H1 (cell line): Measurements from ENCODE around the gene LY6G5C. TPM values are rescaled to one million over a fixed set of nuclear protein-coding genes. Genes with fewer than 3 reads are reported as not detected.

Experiments used
- CTCF ChIA-PET: fragments of 300-600 bp; sonication (Branson Sonifier 250); formaldehyde crosslinking; loops from one replicate; lab custom pipeline; 2021; ENCODE audit not compliant: partially characterized antibody; lab: Charles Lee
- POLR2A ChIA-PET: fragments of 300-600 bp; sonication (Branson Sonifier 250); formaldehyde crosslinking; loops from one replicate; lab custom pipeline; 2021; ENCODE audit warnings: inconsistent platforms; ENCODE audit not compliant: partially characterized antibody; lab: Charles Lee
- DNase-seq, 2 experiments: peaks; one replicate each; pipeline versions ENCODE4 v3.0.0 to v3.0.0-alpha.2; 2010 to 2022; ENCODE audit warnings: low spot score in 2 of 2, low read depth in 1 of 2, mixed read lengths in 1 of 2
- FAIRE-seq: peaks from 2 replicates; lab custom pipeline; 2011; peaks lifted over from hg19 to GRCh38; lab: Jason Lieb, UNC
- H2AFZ ChIP-seq: 2 replicates; pipeline ENCODE4 v1.8.1; 2012; ENCODE audit warnings: low read length, inconsistent platforms
- H2AK5ac ChIP-seq: 2 replicates; pipeline ENCODE4 v1.6.1; 2013; ENCODE audit warnings: low read depth, low read length
- H2BK120ac ChIP-seq: replicated peaks from 2 replicates; pipeline ENCODE3; 2013; ENCODE audit warnings: low read depth, low read length, inconsistent platforms
- H2BK12ac ChIP-seq: 2 replicates; pipeline ENCODE4 v1.6.1; 2013; ENCODE audit warnings: low read depth, low read length
- H2BK15ac ChIP-seq: 2 replicates; pipeline ENCODE4 v1.6.1; 2013; ENCODE audit warnings: low read length
- H2BK20ac ChIP-seq: 2 replicates; pipeline ENCODE4 v1.6.1; 2013; ENCODE audit warnings: low read length
- H2BK5ac ChIP-seq: 2 replicates; pipeline ENCODE4 v1.6.1; 2013; ENCODE audit warnings: low read depth, low read length
- H3K14ac ChIP-seq: 2 replicates; pipeline ENCODE4 v1.6.1; 2013; ENCODE audit warnings: inconsistent platforms; ENCODE audit not compliant: insufficient read length
- H3K18ac ChIP-seq: 2 replicates; pipeline ENCODE4 v1.6.1; 2013; ENCODE audit warnings: low read length; ENCODE audit errors: extremely low read depth
- H3K23ac ChIP-seq: 2 replicates; pipeline ENCODE4 v1.6.1; 2013; ENCODE audit warnings: inconsistent platforms; ENCODE audit not compliant: insufficient read length
- H3K23me2 ChIP-seq: 2 replicates; pipeline ENCODE4 v1.6.1; 2013; ENCODE audit warnings: low read depth, low read length
- H3K27ac ChIP-seq: 2 replicates; pipeline ENCODE4 v1.6.1; 2011; ENCODE audit warnings: low read depth, low read length, inconsistent platforms
- H3K27me3 ChIP-seq, 4 experiments: replicated peaks in 1 of 4; 1 replicate in 1 of 4; 2 replicates in 3 of 4; pipeline versions ENCODE4 v1.6.1 to v1.8.1; 2011 to 2013; ENCODE audit warnings: low read length in 3 of 4, mild to moderate bottlenecking in 3 of 4, inconsistent platforms in 2 of 4, mixed read lengths in 2 of 4, moderate library complexity in 1 of 4; ENCODE audit not compliant: control insufficient read depth in 3 of 4, insufficient read depth in 3 of 4; ENCODE audit errors: extremely low read depth in 1 of 4
- H3K36me3 ChIP-seq, 4 experiments: 2 replicates each; pipeline versions ENCODE4 v1.6.1 to v1.8.1; 2011 to 2013; ENCODE audit warnings: mild to moderate bottlenecking in 4 of 4, low read length in 3 of 4, moderate library complexity in 2 of 4, control low read depth in 1 of 4, inconsistent platforms in 1 of 4; ENCODE audit not compliant: insufficient read depth in 4 of 4, control insufficient read depth in 2 of 4
- H3K4ac ChIP-seq: replicated peaks from 2 replicates; pipeline ENCODE3; 2013; ENCODE audit warnings: low read length, low read depth, mixed read lengths, inconsistent platforms; ENCODE audit not compliant: insufficient read length
- H3K4me1 ChIP-seq, 4 experiments: replicated peaks in 1 of 4; 1 replicate in 1 of 4; 2 replicates in 3 of 4; pipeline versions ENCODE4 v1.6.1 to v1.8.1; 2011 to 2013; ENCODE audit warnings: low read length in 3 of 4, inconsistent platforms in 2 of 4, mixed read lengths in 1 of 4; ENCODE audit not compliant: insufficient read depth in 4 of 4, control insufficient read depth in 3 of 4
- H3K4me2 ChIP-seq, 2 experiments: 2 replicates each; pipeline versions ENCODE4 v1.6.1 to v1.8.1; 2011 to 2013; ENCODE audit warnings: low read depth in 2 of 2, low read length in 2 of 2, control low read depth in 1 of 2, inconsistent platforms in 1 of 2, mild to moderate bottlenecking in 1 of 2; ENCODE audit not compliant: insufficient read depth in 1 of 2
- H3K4me3 ChIP-seq, 4 experiments: fragments of 200-600, 300-600 bp in 1 of 4; sonication (generic), shearing (Covaris generic), sonication (Bioruptor Twin) in 1 of 4; 2 replicates each; pipeline versions ENCODE4 v1.5.1 to v1.8.1; 2011 to 2016; ENCODE audit warnings: low read length in 4 of 4, low read depth in 3 of 4, control low read depth in 2 of 4, inconsistent platforms in 2 of 4, mild to moderate bottlenecking in 2 of 4, mixed read lengths in 1 of 4, moderate library complexity in 1 of 4; ENCODE audit not compliant: insufficient read depth in 2 of 4; ENCODE audit errors: extremely low read depth in 1 of 4
- H3K56ac ChIP-seq: replicated peaks from 2 replicates; pipeline ENCODE3; 2013; ENCODE audit warnings: low read depth, mild to moderate bottlenecking, mixed read lengths, low read length, inconsistent platforms; ENCODE audit not compliant: insufficient read length
- H3K79me1 ChIP-seq: 2 replicates; pipeline ENCODE4 v1.6.1; 2013; ENCODE audit warnings: low read depth, low read length, control low read depth
- H3K79me2 ChIP-seq, 2 experiments: 2 replicates each; pipeline versions ENCODE4 v1.6.1 to v1.8.1; 2012 to 2013; ENCODE audit warnings: low read length in 2 of 2, mild to moderate bottlenecking in 2 of 2, inconsistent platforms in 1 of 2; ENCODE audit not compliant: insufficient read depth in 2 of 2, control insufficient read depth in 1 of 2
- H3K9ac ChIP-seq, 4 experiments: replicated peaks in 1 of 4; 1 replicate in 1 of 4; 2 replicates in 3 of 4; pipeline versions ENCODE4 v1.6.1 to v1.8.1; 2011 to 2013; ENCODE audit warnings: low read depth in 3 of 4, low read length in 3 of 4, control low read depth in 2 of 4, mild to moderate bottlenecking in 2 of 4, moderate library complexity in 2 of 4, inconsistent platforms in 1 of 4; ENCODE audit errors: extremely low read depth in 1 of 4
- H3K9me3 ChIP-seq, 2 experiments: 2 replicates each; pipeline versions ENCODE4 v1.6.1 to v1.8.1; 2012 to 2013; ENCODE audit warnings: mild to moderate bottlenecking in 2 of 2, moderate library complexity in 2 of 2, control low read depth in 1 of 2, inconsistent platforms in 1 of 2, low read depth in 1 of 2, low read length in 1 of 2, mixed read lengths in 1 of 2; ENCODE audit not compliant: insufficient read depth in 2 of 2
- H4K20me1 ChIP-seq, 2 experiments: replicated peaks in 1 of 2; 2 replicates each; pipeline versions ENCODE3 to v1.8.1; 2011 to 2013; ENCODE audit warnings: inconsistent platforms in 2 of 2, low read length in 2 of 2, mild to moderate bottlenecking in 1 of 2; ENCODE audit not compliant: insufficient read depth in 2 of 2, control insufficient read depth in 1 of 2
- H4K5ac ChIP-seq: 2 replicates; pipeline ENCODE4 v1.6.1; 2013; ENCODE audit warnings: low read length, low read depth, mixed read lengths, inconsistent platforms; ENCODE audit not compliant: insufficient read length
- H4K8ac ChIP-seq: 2 replicates; pipeline ENCODE4 v1.8.0; 2013; ENCODE audit warnings: mild to moderate bottlenecking, moderate library complexity, low read length, inconsistent platforms; ENCODE audit not compliant: insufficient read depth; ENCODE audit errors: extremely low read depth
- H4K91ac ChIP-seq: replicated peaks from 2 replicates; pipeline ENCODE3; 2013; ENCODE audit warnings: low read length, mixed read lengths, inconsistent platforms; ENCODE audit not compliant: insufficient read length
- POLR2A ChIP-seq, 2 experiments: IDR thresholded peaks; 1 replicate in 1 of 2; 2 replicates in 1 of 2; pipeline ENCODE4 v1.6.1; 2011; ENCODE audit warnings: low read depth in 2 of 2, low read length in 2 of 2, mild to moderate bottlenecking in 2 of 2; ENCODE audit errors: control extremely low read depth in 1 of 2
- POLR2AphosphoS5 ChIP-seq: IDR thresholded peaks from 2 replicates; pipeline ENCODE4 v1.6.1; 2011; ENCODE audit warnings: low read depth, low read length
- RFX5 ChIP-seq: IDR thresholded peaks from 2 replicates; pipeline ENCODE4 v1.6.1; 2011; ENCODE audit warnings: low read depth, low read length, improper control_type of control experiment, borderline replicate concordance
- WGBS, 2 experiments: shearing (Covaris generic) in 1 of 2; methylation state at CpG; one replicate each; pipeline versions ENCODE4 v1.1.6 to v1.1.7; 2013 to 2015; ENCODE audit warnings: low lambda C conversion rate in 2 of 2, mixed read lengths in 2 of 2, inconsistent platforms in 1 of 2, low coverage in 1 of 2, missing lambda C conversion rate in 1 of 2; ENCODE audit not compliant: insufficient replicate concordance in 2 of 2, insufficient coverage in 1 of 2, insufficient read length in 1 of 2; ENCODE audit errors: extremely low coverage in 1 of 2, missing lambda C conversion rate in 1 of 2; 5-methylcytosine and 5-hydroxymethylcytosine counted together
- polyA plus RNA-seq, 7 experiments: library from polyadenylated mRNA; depleted of rRNA in 3 of 7; stranded (reverse) in 5 of 7; unstranded in 2 of 7; fragments of >200 nt in 5 of 7; fragments of 200-250 nt in 2 of 7; gene quantifications; 1 replicate in 5 of 7; 2 replicates in 1 of 7; 4 replicates in 1 of 7; pipeline versions ENCODE4 v1.2.1 to v1.2.3, GENCODE V29; 2011 to 2013; ENCODE audit warnings: missing spikeins in 2 of 7, mixed read lengths in 2 of 7
- total RNA-seq: library from RNA; stranded (reverse); fragmentation: NEBNext Ultra II Directional; extraction: Animal tissue kit (Norgen Biotek cat#: 25700); gene quantifications from 2 replicates; pipeline ENCODE4 v1.2.1, GENCODE V29; 2021

LY6G5C gene
- total and polyA plus RNA-seq, 2 of the 8 experiments (the other 6 are each of a cell fraction or from before 2014, with no cell fraction given): 1.1 to 1.8 TPM

- Histone ChIP-seq H3K79me1 (peaks cover 11% of the 10 kb centered on the region; the same call in 1 of the 2 replicates), H3K9me3 (no peaks in the 10 kb centered on the region), H3K18ac (no peak overlapping the region), H4K91ac (no peak overlapping the region), H3K36me3 (peaks cover 80 to 100% (median 96%) of the 10 kb centered on the region in 4 experiments), H2AFZ (no peak overlapping the region), H2BK5ac (no peak overlapping the region), H3K23ac (no peak overlapping the region), H2AK5ac (no peak overlapping the region), H3K4me3 (no peak overlapping the region), H3K4ac (no peak overlapping the region), H3K56ac (no peak overlapping the region), H3K4me1 (no peaks in the 10 kb centered on the region), H4K8ac (peak overlapping the region; percentile 51; the same call in 1 of the 2 replicates), H4K20me1 (peaks cover 16 to 22% of the 10 kb centered on the region in 2 experiments), H3K79me2 (no peaks in the 10 kb centered on the region; a peak in 1 of 4 replicates), H3K4me2 (no peak overlapping the region), H4K5ac (no peak overlapping the region), H3K9ac (no peak overlapping the region), H2BK20ac (no peak overlapping the region), H3K14ac (no peak overlapping the region), H2BK15ac (no peak overlapping the region), H3K23me2 (no peaks in the 10 kb centered on the region), H2BK120ac (no peak overlapping the region), H2BK12ac (no peak overlapping the region), H3K27ac (0 out of 2 replicates have a peak overlapping the region, but pooled peaks have one; percentile 23), H3K27me3 (no peaks in the 10 kb centered on the region)
- ChIA-PET POLR2A (interaction anchor here (0.8 to 34.9 kb wide), 4 partner anchors 7 to 59 kb away, joined by 3 to 883 read pairs (median 376); partner anchors contain the start of genes APOM, BAG6, C6orf47 and CSNK2B), CTCF (no interaction called here)
- FAIRE-seq (no peak), DNase-seq (no peak)
- 94% methylated on average over 26 of the region's 26 CpGs; no CpG with 5 or more reads in 1 of the 2 experiments for WGBS, 2 experiments
- TF ChIP-seq POLR2A (IDR thresholded peaks at IDR 0.05; ENCODE audit: control extremely low read depth in 1 of 2, low read depth in 2 of 2, low read length in 2 of 2): peak in 1 of 2 experiments; percentile 42; a peak in 1 of 3 replicates
- TF ChIP-seq POLR2AphosphoS5: peak; percentile 69
- TF ChIP-seq RFX5: no peak
These were observed 48.5 kb downstream of the LY6G5C start for GRCh38 chr6:31632279-31632946.
